Left ventricle myocardium inferior (tissue), 1 donor: ENCODE results near the gene IGF2R. TPM values are rescaled to one million over a fixed set of nuclear protein-coding genes. Genes with fewer than 3 reads are reported as not detected.

Experiments
- DNase-seq: peaks from one replicate; pipeline ENCODE4 v3.0.0-alpha.2; 2020
- H3K27ac ChIP-seq: fragments of 200-600 bp; replicated peaks from 2 replicates; pipeline ENCODE4 v1.8.0; 2021
- H3K27me3 ChIP-seq: fragments of 200-600 bp; 2 replicates; pipeline ENCODE4 v1.8.0; 2021; ENCODE audit warnings: low read depth
- H3K36me3 ChIP-seq: fragments of 200-600 bp; 2 replicates; pipeline ENCODE4 v1.8.0; 2021
- H3K4me1 ChIP-seq: fragments of 200-600 bp; 2 replicates; pipeline ENCODE4 v1.8.0; 2021
- H3K4me3 ChIP-seq: fragments of 200-600 bp; 2 replicates; pipeline ENCODE4 v1.8.0; 2021; ENCODE audit warnings: mild to moderate bottlenecking, moderate library complexity
- H3K9me3 ChIP-seq: fragments of 200-600 bp; replicated peaks from 2 replicates; pipeline ENCODE4 v1.8.0; 2021
- intact Hi-C: fragments of 100-400 bp; cut with micrococcal nuclease; formaldehyde crosslinking; loops from one replicate; pipeline ENCODE4 v1.11.0; 2022
- total RNA-seq: library from RNA; stranded (reverse); fragmentation: NEBNext Ultra II Directional; extraction: Animal tissue kit (Norgen Biotek cat#: 25700); gene quantifications from one replicate; pipeline ENCODE4 v1.2.1, GENCODE V29; 2021
- TF ChIP-seq, protein P1 (sequence below): fragments of 200-600 bp; IDR thresholded peaks from 2 replicates; pipeline ENCODE4 v1.8.0; 2021; ENCODE audit warnings: antibody characterized with exemption, mild to moderate bottlenecking, borderline replicate concordance
- donor health status: DM: no; HTN: yes; CAD: no; lungs with severe emphysema.

The IGF2R gene
- total RNA-seq, 1 donor from 2014 or later = 66.8 TPM

DNA sequence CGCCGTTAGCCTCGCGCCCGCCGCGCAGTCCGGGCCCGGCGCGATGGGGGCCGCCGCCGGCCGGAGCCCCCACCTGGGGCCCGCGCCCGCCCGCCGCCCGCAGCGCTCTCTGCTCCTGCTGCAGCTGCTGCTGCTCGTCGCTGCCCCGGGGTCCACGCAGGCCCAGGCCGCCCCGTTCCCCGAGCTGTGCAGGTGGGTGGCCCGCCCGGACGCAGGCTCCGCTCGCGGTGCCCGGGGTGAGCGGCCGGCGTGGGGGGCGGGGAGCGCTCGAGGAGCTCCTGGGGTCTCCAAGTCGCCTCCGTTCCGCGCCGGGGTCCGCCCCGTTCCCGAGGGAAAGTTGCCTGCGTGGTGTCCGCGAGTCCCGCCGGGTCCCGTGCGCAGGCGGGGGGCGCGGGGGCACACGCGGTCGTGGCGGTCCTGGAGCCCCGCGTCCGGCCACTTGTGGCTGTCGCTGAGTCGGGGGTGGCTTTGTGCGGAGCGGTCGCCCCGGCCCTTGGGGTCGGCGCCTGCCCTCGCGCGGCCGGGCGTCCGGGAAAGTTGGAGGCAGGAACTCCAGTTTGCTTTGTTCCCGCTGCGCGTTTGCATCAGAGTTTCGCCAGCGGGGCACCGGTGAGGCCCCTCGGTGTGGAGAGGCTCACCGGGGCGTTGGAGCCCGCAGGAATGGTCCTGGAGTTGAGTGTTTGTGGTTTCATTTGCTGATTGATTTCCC lies 476 bp downstream of the IGF2R start:
- H3K27me3 ChIP-seq = no peaks in the 10 kb centered on the region
- peak; percentile 49 for DNase-seq
- no peaks in the 10 kb centered on the region for H3K36me3 ChIP-seq
- intact Hi-C loops = no loop called here
- H3K27ac ChIP-seq = peak overlapping the region; percentile 93
- peak overlapping the region; percentile 94 for H3K4me3 ChIP-seq
- TF ChIP-seq, protein P1, sequence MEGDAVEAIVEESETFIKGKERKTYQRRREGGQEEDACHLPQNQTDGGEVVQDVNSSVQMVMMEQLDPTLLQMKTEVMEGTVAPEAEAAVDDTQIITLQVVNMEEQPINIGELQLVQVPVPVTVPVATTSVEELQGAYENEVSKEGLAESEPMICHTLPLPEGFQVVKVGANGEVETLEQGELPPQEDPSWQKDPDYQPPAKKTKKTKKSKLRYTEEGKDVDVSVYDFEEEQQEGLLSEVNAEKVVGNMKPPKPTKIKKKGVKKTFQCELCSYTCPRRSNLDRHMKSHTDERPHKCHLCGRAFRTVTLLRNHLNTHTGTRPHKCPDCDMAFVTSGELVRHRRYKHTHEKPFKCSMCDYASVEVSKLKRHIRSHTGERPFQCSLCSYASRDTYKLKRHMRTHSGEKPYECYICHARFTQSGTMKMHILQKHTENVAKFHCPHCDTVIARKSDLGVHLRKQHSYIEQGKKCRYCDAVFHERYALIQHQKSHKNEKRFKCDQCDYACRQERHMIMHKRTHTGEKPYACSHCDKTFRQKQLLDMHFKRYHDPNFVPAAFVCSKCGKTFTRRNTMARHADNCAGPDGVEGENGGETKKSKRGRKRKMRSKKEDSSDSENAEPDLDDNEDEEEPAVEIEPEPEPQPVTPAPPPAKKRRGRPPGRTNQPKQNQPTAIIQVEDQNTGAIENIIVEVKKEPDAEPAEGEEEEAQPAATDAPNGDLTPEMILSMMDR = peak; percentile 27
- no peaks in the 10 kb centered on the region for H3K9me3 ChIP-seq
- peaks cover 63% of the 10 kb centered on the region for H3K4me1 ChIP-seq

DNA sequence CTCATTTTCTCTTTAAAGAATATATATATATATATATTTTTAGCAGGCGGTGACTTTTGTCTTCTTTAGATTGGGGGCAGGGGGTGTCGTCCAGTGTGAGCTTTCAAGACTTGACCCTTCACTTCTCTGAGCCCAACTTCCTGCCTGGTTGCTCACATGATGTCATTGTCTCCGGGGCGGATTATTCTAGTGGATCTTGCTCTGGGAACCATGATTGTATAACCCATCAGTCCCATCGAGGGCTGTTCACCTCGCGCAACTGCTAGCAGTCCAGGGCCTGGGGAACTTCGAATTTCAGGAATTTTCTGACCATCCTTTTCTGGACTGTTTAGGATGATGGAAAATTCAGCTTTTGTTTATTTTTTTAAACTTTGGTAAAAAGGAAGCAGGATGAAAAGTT lies 1.0 kb downstream of the IGF2R start:
- no peaks in the 10 kb centered on the region for H3K27me3 ChIP-seq
- H3K27ac ChIP-seq = peak overlapping the region; percentile 93
- intact Hi-C loops = no loop called here
- peaks cover 69% of the 10 kb centered on the region for H3K4me1 ChIP-seq
- H3K36me3 ChIP-seq = no peaks in the 10 kb centered on the region
- peak overlapping the region; percentile 94 for H3K4me3 ChIP-seq
- DNase-seq = no peak
- TF ChIP-seq, protein P1 = no peak
- H3K9me3 ChIP-seq = no peaks in the 10 kb centered on the region

DNA sequence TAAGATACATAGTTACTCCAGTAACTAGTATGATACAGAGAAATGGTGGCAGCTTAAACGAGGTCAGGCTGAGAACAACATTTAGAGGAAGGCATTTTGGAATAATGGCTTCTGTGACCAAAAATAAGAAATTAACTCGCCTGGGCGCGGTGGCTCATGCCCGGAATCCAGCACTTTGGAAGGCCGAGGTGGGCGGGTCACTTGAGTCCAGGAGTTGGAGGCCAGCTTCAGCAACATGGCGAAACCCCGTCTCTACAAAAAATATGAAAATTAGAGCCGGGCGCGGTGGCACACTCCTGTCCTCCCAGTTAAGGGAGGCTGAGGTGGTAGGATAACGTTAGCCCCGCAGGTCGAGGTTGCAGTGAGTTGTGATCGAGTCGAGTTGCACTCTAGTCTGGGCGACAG lies 1.8 kb downstream of the IGF2R start:
- Histone ChIP-seq H3K36me3 (no peaks in the 10 kb centered on the region), H3K9me3 (no peaks in the 10 kb centered on the region), H3K27ac (peak overlapping the region; percentile 93), H3K27me3 (no peaks in the 10 kb centered on the region), H3K4me1 (peaks cover 76% of the 10 kb centered on the region), H3K4me3 (peak overlapping the region; percentile 94)
- TF ChIP-seq, protein P1 = no peak
- DNase-seq = no peak
- intact Hi-C loops = no loop called here

DNA sequence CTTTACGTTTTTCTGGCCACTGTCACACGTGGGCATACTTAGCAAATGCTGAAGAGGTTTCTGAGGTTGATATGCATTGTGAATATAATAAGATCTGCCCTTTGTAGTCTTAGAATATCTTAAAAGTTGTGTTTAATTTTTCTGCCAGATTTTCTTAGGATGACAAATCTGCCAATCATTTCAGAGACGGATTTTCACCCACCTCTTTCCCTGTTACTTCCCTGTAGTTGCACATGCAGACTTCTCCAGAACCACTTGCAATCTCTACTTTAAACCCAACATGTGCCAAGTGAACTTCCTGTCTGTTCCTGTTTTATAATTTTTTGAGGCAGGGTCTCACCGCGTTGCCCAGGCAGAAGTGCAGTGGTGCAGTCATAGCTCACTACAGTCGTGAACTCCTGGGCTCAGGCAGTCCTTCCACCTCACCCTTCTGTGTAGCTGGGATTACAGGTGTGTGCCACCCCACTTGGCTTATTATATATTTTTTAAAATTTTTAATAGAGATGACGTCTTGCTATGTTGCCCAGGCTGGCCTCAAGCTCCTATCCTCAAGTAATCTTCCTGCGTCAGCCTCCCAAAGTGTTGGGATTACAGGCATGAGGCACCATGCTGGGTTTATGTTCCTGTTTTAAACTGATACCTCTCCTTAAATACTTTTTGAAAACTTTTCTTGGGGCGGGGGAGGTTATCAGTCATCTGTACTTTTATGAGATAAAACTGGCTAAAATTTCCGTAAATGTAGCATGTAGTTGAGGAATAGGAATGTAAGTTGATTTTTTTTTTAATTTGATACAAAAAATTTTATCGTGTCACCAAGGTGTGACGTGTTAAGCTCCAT lies 2.7 kb downstream of the IGF2R start:
- no peaks in the 10 kb centered on the region for H3K9me3 ChIP-seq
- TF ChIP-seq, protein P1 = no peak
- no peak for DNase-seq
- H3K27ac ChIP-seq = peak overlapping the region; percentile 93
- intact Hi-C loops = no loop called here
- H3K36me3 ChIP-seq = no peaks in the 10 kb centered on the region
- H3K4me1 ChIP-seq = peaks cover 79% of the 10 kb centered on the region
- H3K4me3 ChIP-seq = no peak overlapping the region
- H3K27me3 ChIP-seq = no peaks in the 10 kb centered on the region

DNA sequence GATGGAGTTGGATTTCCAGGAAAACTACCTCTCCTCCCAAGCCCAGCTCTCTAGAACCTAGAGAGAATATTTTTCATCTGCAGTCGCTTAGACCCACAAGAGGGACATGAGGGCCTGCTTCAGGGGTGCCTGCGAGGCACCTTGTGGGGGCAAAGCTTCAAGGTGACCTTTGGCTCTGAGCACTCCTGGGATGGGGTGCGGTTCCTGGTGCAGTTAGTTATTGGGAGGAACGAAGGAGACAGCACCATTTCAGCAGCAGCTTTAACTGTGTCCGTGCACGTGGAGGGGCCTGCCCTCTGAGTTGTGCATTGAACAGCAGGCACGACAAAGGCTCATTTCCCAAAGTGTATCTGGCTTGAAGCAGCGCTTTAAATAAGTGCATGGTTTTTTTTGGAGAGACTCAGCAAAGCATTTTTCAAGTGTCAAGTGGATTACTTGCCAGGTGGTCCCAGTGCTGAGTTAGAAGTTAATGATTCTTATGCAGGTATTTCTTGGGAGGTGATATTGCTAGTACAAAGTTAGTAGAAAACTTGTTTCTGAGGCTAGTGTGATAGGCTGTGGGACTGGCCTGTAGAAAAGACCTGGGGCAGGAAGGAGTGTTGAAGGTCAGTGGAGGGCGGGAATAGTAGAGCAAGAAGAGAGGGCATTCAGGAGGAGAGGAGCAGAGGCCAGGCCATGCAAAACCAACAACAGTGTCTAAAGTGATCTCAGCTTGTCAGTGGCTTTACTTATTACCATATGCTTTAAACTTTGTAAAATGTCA lies 3.8 kb downstream of the IGF2R start:
- H3K4me1 ChIP-seq = peaks cover 87% of the 10 kb centered on the region
- intact Hi-C loops = no loop called here
- H3K27ac ChIP-seq = peak overlapping the region; percentile 93
- no peaks in the 10 kb centered on the region for H3K27me3 ChIP-seq
- no peaks in the 10 kb centered on the region for H3K9me3 ChIP-seq
- no peak for DNase-seq
- no peak overlapping the region for H3K4me3 ChIP-seq
- no peaks in the 10 kb centered on the region for H3K36me3 ChIP-seq
- TF ChIP-seq, protein P1 = no peak
